CMK (cell line): ENCODE results near the gene PPP1CA.

ENCODE experiments used
- DNase-seq: peaks from one replicate; pipeline ENCODE4 v3.0.0-alpha.2; 2010; ENCODE audit warnings: low read depth

PPP1CA gene

DNA sequence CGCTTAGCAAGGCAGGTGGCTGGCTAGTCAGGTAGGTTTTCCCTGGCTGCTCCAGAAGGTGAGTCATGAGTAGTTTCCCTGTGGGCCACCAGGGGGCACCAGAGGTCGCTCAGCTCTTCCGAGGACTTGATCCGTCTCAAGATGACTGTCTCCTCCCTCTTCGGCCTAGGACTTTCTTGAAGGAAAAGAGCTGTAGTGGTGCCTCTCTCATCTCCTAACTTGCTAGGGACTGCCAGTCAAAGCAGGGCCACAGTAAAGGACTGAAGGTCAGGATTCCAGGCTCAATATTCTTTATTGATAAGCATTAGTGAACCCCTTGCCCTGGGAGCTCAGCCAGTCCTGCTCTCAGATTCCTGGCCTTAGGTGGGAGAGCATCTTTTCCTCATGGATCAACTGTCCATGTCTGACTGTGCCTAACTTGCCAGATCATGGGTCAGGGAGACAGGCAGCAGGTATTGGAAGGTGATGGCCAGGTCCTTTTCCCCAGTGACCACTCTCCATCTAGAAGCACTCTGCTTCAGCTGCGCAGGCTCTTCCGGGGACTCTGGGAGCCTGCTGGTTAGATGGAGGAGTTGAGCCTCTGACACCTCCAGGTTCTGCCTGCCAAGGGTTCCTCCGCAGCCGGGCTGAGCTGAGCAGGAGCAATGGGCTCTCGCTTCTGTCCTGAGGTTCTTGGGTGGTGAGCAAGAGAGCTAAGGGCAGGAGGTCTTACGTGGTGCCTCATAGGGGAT lies 50.2 kb downstream of the PPP1CA start:
- DNase-seq: no peak

DNA sequence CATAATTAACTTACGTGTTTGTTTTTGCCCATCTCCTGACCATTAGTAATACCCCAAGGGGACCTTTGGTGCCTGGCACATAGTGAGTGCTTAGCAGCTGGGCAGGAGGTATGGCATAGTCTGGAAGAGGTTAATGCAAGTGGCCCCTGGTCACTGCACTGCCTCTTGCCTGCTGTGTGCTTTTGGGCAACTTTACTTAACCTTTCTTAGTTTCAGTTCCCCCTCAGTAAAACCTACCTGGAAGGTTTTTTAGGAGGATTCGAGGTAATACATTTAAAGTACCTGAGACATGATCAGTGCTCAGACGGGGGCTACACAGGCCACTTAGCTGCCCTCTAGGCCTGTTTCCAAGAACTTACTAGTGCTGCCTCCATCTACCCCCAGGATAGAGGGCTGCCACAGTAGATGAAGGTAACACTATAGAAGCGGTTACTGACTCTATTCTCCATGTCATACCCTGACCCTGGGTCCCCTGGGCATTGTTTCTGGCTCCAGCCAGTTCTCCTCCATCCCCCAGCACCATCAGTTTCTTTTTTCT lies 51.7 kb downstream of the PPP1CA start:
- DNase-seq: no peak

DNA sequence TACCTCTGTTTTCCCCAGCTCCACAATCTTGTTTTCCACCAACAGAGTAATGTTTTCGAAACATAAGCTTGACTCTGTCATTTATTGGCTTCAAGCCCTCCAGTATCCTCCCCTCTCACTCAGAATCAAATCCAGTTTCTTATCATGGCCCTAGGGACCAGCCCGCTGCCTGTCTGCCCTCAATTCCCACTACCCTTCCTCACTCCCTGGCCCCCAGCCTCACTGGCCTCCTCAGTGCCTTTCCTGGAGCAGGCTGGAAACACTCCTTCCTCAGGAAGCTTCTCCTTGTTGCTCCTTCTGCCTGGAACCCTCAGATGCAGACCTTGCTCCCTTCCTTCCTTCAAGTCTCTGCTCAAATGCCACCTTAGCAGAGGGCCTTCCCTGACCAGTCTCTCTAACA lies 52.2 kb downstream of the PPP1CA start:
- no peak for DNase-seq

DNA sequence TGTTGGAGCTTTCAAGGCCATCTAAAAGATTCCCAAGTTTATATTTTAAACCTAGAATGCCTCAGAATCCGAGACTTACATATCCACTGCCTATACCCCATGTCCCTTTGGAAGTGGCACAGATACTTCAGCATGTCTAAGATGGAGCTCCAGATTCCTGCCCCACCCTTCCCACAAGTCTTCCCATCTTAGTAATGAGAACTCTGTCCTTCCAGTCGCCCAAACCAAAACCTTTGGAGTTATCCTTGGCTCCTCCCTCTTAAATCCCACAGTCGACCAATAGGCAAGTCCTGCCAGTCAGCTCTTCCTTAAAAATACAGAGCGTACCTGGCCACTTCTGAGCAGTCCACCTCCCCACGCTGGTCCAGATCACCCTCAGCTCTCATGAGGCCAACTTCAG lies 52.6 kb downstream of the PPP1CA start:
- no peak for DNase-seq
